Measurements from ENCODE around the gene MAP1LC3C.

Gene MAP1LC3C

DNA sequence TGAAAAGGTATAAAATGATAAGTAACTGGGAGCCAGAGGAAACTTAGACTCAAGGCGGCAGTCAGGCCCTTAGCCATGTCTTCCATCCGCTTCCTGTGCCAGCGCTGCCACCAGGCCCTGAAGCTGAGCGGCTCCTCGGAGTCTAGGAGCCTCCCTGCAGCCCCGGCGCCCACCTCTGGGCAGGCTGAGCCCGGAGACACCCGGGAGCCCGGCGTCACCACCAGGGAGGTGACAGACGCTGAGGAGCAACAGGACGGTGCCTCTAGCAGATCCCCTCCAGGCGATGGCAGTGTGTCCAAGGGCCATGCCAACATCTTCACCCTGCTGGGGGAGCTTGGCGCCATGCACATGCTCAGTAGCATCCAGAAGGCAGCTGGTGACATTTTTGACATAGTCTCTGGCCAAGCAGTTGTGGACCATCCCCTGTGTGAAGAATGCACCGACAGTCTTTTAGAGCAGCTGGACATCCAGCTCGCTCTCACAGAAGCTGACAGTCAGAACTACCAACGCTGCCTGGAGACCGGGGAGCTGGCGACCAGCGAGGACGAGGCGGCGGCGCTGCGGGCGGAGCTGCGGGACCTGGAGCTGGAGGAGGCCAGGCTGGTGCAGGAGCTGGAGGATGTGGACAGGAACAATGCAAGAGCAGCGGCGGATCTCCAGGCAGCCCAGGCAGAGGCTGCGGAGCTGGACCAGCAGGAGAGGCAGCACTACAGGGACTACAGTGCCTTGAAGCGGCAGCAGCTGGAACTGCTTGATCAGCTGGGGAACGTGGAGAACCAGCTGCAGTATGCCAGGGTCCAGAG is 41.0 kb downstream of the MAP1LC3C start, which contains the start of gene BECN2:
Gene BECN2, plus strand, starts transcription at position 76 of the 803 bp plus-strand sequence. Its CDS starts 0 bp downstream, at position 76.
- Histone ChIP-seq H3K9ac (ENCODE audit: low read length) (no peak within 1 kb of the TSS), H3K4me1 (ENCODE audit: control insufficient read depth, insufficient read depth, low read length) (no peaks in the 10 kb centered on the region), H3K4me3 (ENCODE audit: low read length) (no peak within 1 kb of the TSS), H3K9me3 (ENCODE audit: control insufficient read depth, low read length) (no peaks in the 10 kb centered on the region), H3K36me3 (ENCODE audit: control insufficient read depth, insufficient read depth, low read length, severe bottlenecking) (no peaks in the 10 kb centered on the region), H3K27me3 (replicated peaks; ENCODE audit: control insufficient read depth, insufficient read depth, low read length) (no peaks in the 10 kb centered on the region)
- DNase-seq (ENCODE audit: low read depth) = no peak

DNA sequence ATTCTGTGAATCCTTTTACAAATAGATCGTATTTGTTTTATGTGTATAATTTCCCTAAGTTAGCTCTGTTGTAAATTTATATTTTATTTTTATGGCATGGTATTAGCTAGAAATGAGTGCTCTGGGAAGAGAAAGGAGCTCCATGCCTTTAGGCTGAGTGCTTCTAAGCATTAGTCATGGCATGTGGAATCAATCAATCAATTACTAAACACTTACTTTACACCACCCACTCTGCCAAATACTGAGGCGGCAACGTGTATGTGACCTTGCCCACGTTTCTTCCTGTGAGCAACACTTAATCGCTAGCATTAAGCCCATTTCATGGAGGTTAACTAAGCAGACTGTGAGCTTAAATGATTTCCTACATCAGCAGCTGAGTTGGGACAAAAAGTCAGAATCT is 48.5 kb downstream of the MAP1LC3C start:
- H3K4me3 ChIP-seq (ENCODE audit: low read length) = no peak overlapping the region
- peaks cover 7% of the 10 kb centered on the region for H3K4me1 ChIP-seq (ENCODE audit: control insufficient read depth, insufficient read depth, low read length)
- H3K9ac ChIP-seq (ENCODE audit: low read length) = no peak overlapping the region
- peak; percentile 88 for DNase-seq (ENCODE audit: low read depth)
- no peaks in the 10 kb centered on the region for H3K27me3 ChIP-seq (replicated peaks; ENCODE audit: control insufficient read depth, insufficient read depth, low read length)
- no peaks in the 10 kb centered on the region for H3K36me3 ChIP-seq (ENCODE audit: control insufficient read depth, insufficient read depth, low read length, severe bottlenecking)
- H3K9me3 ChIP-seq (ENCODE audit: control insufficient read depth, low read length) = no peaks in the 10 kb centered on the region

DNA sequence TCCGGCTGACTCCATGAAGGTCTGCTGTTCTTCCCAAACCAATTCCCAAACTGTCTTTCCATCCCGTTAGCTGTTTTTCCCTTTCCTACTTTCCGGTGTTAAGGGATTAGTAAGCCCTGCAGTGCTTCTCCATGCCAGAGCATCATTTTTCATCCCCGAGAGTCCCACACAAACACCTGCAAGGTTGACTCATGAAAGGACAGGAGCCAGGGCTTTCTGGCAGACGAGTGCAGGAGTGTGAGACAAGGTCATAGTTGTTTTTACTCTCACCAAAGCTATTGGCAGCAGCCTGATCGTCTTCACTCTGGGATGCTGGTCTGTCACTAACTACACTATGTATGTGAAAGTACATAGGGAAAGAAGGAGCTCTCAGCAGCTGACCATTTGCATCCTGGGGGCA is 51.5 kb downstream of the MAP1LC3C start:
- DNase-seq (ENCODE audit: low read depth) = no peak
- H3K9me3 ChIP-seq (ENCODE audit: control insufficient read depth, low read length) = no peaks in the 10 kb centered on the region
- peaks cover 12% of the 10 kb centered on the region for H3K4me1 ChIP-seq (ENCODE audit: control insufficient read depth, insufficient read depth, low read length)
- no peak overlapping the region for H3K9ac ChIP-seq (ENCODE audit: low read length)
- no peak overlapping the region for H3K4me3 ChIP-seq (ENCODE audit: low read length)
- no peaks in the 10 kb centered on the region for H3K27me3 ChIP-seq (replicated peaks; ENCODE audit: control insufficient read depth, insufficient read depth, low read length)
- no peaks in the 10 kb centered on the region for H3K36me3 ChIP-seq (ENCODE audit: control insufficient read depth, insufficient read depth, low read length, severe bottlenecking)

Data from adipocyte (in vitro differentiated cells).